Measurements from ENCODE around the gene FLOT2.
"Not testable (repeated sequence)": the region's sequence is repeated elsewhere in the genome, so short reads cannot be mapped to it uniquely, and the experiment has no call there.

Gene FLOT2

GRCh38 chr17:28867276-28867675 lies 30.3 kb downstream of the FLOT2 start:
- DNase-seq, result no peak

GRCh38 chr17:28865946-28866752 lies 31.4 kb downstream of the FLOT2 start:
- no peak for DNase-seq

GRCh38 chr17:28864991-28865849 lies 32.3 kb downstream of the FLOT2 start:
- no peak for DNase-seq

GRCh38 chr17:28863953-28864352 lies 33.6 kb downstream of the FLOT2 start:
- DNase-seq, result no peak

GRCh38 chr17:28862561-28862960 lies 35.0 kb downstream of the FLOT2 start:
- DNase-seq, result no peak

- DNase-seq, result no peak
Observed at GRCh38 chr17:28861393-28862203, 35.9 kb downstream of the FLOT2 start.

GRCh38 chr17:28860363-28860808 lies 37.1 kb downstream of the FLOT2 start:
- no peak for DNase-seq

- no peak for DNase-seq
Observed at GRCh38 chr17:28858801-28859355, 38.7 kb downstream of the FLOT2 start.

- DNase-seq, result no peak
Observed at GRCh38 chr17:28857905-28858800, 39.4 kb downstream of the FLOT2 start.

- no peak for DNase-seq
Observed at GRCh38 chr17:28856028-28856574, 41.4 kb downstream of the FLOT2 start.

- no peak for DNase-seq
Observed at GRCh38 chr17:28855336-28855679, 42.2 kb downstream of the FLOT2 start.

- DNase-seq, result peak; percentile 88
Observed at GRCh38 chr17:28854457-28855335, 42.8 kb downstream of the FLOT2 start, which contains the start of gene ERAL1. Gene ERAL1 (plus strand): TSS chr17:28855016. CDS start chr17:28855035, 19 bp downstream.

GRCh38 chr17:28853295-28853694 lies 44.2 kb downstream of the FLOT2 start:
- no peak for DNase-seq

GRCh38 chr17:28849281-28849680 lies 48.3 kb downstream of the FLOT2 start:
- no peak for DNase-seq

GRCh38 chr17:28848667-28849066 lies 48.9 kb downstream of the FLOT2 start:
- DNase-seq, result not testable (repeated sequence)

- not testable (repeated sequence) for DNase-seq
Observed at GRCh38 chr17:28846699-28847098, 50.8 kb downstream of the FLOT2 start.

GRCh38 chr17:28846231-28846630 lies 51.3 kb downstream of the FLOT2 start:
- no peak for DNase-seq

- no peak for DNase-seq
Observed at GRCh38 chr17:28843816-28844148, 53.8 kb downstream of the FLOT2 start.

GRCh38 chr17:28842282-28843012 lies 55.1 kb downstream of the FLOT2 start, which contains the start of gene FAM222B:
Gene FAM222B (minus strand): TSS chr17:28842790. CDS start chr17:28766667, 76,123 bp downstream.
- peak; percentile 87 for DNase-seq

GRCh38 chr17:28841901-28842281 lies 55.6 kb downstream of the FLOT2 start:
- no peak for DNase-seq

Data from NCI-H2171 (cell line).